ENCODE measurements around the gene SV2A.
"Not testable (repeated sequence)": the region's sequence is repeated elsewhere in the genome, so short reads cannot be mapped to it uniquely, and the experiment has no call there.

The SV2A gene

DNA sequence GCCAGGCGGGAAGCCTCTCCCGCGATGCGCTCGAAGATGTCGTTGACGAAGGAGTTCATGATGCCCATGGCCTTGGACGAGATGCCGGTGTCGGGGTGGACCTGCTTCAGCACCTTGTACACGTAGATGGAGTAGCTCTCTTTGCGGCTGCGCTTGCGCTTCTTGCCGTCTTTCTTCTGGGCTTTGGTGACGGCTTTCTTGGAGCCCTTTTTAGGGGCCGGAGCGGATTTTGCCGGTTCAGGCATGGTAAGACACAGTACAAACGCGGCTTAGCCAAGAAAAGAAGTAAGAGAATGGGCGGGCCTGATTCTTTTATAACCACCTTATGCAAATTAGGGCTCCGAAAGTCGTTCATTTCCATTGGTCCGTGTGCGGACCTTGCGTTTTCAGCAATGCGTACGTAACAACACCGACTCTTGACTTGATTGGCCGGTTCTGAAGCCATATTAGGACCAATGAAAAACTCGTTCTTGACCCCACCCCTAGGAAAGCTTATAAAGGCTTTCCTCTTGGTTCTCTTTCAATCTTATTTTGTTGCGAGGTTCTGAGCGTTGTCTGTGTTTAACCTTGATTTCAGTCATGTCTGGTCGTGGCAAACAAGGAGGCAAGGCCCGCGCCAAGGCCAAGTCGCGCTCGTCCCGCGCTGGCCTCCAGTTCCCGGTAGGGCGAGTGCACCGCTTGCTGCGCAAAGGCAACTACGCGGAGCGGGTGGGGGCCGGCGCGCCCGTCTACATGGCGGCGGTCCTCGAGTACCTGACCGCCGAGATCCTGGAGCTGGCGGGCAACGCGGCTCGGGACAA lies 31.0 kb downstream of the SV2A start:
- ATAC-seq = peak; percentile 71
- TF ChIP-seq TOX (CRISPR knock-in tag; IDR thresholded peaks at IDR 0.05; ENCODE audit: borderline replicate concordance) (peak; percentile 84), TCF4 (CRISPR knock-in tag; IDR thresholded peaks at IDR 0.05; ENCODE audit: borderline replicate concordance) (no peak), RARB (CRISPR knock-in tag; IDR thresholded peaks at IDR 0.05) (peak; percentile 76), ZNF8 (CRISPR knock-in tag; IDR thresholded peaks at IDR 0.05) (0 out of 2 replicates have a peak, but pooled peaks have one; percentile 7), GLIS3 (CRISPR knock-in tag; IDR thresholded peaks at IDR 0.05) (peak; percentile 83; the same call in 1 of the 2 replicates)
- TF ChIP-seq, protein P1, sequence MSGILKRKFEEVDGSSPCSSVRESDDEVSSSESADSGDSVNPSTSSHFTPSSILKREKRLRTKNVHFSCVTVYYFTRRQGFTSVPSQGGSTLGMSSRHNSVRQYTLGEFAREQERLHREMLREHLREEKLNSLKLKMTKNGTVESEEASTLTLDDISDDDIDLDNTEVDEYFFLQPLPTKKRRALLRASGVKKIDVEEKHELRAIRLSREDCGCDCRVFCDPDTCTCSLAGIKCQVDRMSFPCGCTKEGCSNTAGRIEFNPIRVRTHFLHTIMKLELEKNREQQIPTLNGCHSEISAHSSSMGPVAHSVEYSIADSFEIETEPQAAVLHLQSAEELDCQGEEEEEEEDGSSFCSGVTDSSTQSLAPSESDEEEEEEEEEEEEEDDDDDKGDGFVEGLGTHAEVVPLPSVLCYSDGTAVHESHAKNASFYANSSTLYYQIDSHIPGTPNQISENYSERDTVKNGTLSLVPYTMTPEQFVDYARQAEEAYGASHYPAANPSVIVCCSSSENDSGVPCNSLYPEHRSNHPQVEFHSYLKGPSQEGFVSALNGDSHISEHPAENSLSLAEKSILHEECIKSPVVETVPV (CRISPR knock-in tag; IDR thresholded peaks at IDR 0.05) = peak; percentile 58; the same call in 1 of the 2 replicates

DNA sequence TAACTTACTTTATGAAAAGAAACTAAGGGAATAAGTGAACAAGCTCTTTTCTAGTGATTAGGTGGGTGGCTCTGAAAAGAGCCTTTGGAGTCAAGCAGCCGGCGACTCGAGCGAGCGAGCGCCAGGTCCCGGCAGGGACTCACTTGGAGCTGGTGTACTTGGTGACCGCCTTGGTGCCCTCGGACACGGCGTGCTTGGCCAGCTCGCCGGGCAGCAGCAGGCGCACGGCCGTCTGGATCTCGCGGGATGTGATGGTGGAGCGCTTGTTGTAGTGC lies 31.6 kb downstream of the SV2A start:
- not testable (repeated sequence) for ATAC-seq

DNA sequence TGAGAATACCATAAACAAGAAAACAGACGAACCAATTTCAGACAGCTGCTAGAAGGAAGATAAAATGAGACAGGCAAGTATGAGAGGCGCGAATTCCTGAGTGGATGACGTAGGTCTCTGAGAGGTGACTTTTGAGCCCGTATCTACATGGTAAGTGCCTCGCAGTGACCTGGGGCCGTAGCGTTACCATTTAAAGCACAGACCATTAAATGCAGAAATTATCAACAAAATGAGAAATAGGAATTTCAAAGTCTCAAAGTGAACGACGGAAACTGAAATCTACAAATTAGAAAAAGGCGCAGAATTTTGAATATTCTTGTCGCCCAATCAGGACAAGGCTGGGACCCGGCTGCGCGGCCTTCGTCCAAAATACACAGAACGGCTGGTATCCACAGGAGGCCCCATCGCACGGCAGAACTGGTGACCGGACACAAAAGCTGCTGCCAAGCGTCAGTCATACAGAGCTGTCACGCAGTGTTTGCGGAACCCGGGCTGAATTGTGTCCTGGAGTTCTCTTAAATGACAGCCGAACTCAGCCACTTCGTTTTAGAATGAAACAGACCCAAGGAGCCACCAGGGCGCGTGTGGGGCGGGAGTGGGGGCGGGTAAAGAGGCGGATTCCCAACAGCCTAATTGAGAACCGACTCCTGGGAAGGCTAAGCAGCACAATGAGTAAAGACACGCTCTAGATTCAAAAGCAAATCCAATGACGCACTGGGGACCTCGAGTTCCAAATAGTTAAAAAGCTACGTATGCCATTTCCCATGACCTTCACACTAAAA lies 32.1 kb downstream of the SV2A start:
- no peak; the same call in 1 of the 2 replicates for TF ChIP-seq GLIS3 (CRISPR knock-in tag; IDR thresholded peaks at IDR 0.05)
- no peak for TF ChIP-seq CSDC2 (CRISPR knock-in tag; IDR thresholded peaks at IDR 0.05)
- TF ChIP-seq ZFP3 (CRISPR knock-in tag; IDR thresholded peaks at IDR 0.05) = no peak
- TF ChIP-seq ZNF70 (CRISPR knock-in tag; IDR thresholded peaks at IDR 0.05) = no peak
- TF ChIP-seq ZNF565 (CRISPR knock-in tag; conservative IDR thresholded peaks at IDR 0.05; ENCODE audit: low read depth) = no peak
- TF ChIP-seq, protein P2, sequence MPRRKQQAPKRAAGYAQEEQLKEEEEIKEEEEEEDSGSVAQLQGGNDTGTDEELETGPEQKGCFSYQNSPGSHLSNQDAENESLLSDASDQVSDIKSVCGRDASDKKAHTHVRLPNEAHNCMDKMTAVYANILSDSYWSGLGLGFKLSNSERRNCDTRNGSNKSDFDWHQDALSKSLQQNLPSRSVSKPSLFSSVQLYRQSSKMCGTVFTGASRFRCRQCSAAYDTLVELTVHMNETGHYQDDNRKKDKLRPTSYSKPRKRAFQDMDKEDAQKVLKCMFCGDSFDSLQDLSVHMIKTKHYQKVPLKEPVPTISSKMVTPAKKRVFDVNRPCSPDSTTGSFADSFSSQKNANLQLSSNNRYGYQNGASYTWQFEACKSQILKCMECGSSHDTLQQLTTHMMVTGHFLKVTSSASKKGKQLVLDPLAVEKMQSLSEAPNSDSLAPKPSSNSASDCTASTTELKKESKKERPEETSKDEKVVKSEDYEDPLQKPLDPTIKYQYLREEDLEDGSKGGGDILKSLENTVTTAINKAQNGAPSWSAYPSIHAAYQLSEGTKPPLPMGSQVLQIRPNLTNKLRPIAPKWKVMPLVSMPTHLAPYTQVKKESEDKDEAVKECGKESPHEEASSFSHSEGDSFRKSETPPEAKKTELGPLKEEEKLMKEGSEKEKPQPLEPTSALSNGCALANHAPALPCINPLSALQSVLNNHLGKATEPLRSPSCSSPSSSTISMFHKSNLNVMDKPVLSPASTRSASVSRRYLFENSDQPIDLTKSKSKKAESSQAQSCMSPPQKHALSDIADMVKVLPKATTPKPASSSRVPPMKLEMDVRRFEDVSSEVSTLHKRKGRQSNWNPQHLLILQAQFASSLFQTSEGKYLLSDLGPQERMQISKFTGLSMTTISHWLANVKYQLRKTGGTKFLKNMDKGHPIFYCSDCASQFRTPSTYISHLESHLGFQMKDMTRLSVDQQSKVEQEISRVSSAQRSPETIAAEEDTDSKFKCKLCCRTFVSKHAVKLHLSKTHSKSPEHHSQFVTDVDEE (CRISPR knock-in tag; IDR thresholded peaks at IDR 0.05) = peak; percentile 42; the same call in 1 of the 2 replicates
- TF ChIP-seq SNAI2 (CRISPR knock-in tag; IDR thresholded peaks at IDR 0.05) = no peak
- TF ChIP-seq, protein P1 (CRISPR knock-in tag; IDR thresholded peaks at IDR 0.05) = peak; percentile 35; the same call in 1 of the 2 replicates
- no peak for TF ChIP-seq TCF4 (CRISPR knock-in tag; IDR thresholded peaks at IDR 0.05; ENCODE audit: borderline replicate concordance)
- TF ChIP-seq ZNF8 (CRISPR knock-in tag; IDR thresholded peaks at IDR 0.05) = no peak
- TF ChIP-seq ZFP30 (CRISPR knock-in tag; IDR thresholded peaks at IDR 0.05) = no peak
- no peak for TF ChIP-seq ESRRG (CRISPR knock-in tag; IDR thresholded peaks at IDR 0.05)
- peak; percentile 76; the same call in 1 of the 2 replicates for TF ChIP-seq RARB (CRISPR knock-in tag; IDR thresholded peaks at IDR 0.05)
- TF ChIP-seq PPARA (CRISPR knock-in tag; IDR thresholded peaks at IDR 0.05; ENCODE audit: borderline replicate concordance) = no peak
- TF ChIP-seq, protein P3, sequence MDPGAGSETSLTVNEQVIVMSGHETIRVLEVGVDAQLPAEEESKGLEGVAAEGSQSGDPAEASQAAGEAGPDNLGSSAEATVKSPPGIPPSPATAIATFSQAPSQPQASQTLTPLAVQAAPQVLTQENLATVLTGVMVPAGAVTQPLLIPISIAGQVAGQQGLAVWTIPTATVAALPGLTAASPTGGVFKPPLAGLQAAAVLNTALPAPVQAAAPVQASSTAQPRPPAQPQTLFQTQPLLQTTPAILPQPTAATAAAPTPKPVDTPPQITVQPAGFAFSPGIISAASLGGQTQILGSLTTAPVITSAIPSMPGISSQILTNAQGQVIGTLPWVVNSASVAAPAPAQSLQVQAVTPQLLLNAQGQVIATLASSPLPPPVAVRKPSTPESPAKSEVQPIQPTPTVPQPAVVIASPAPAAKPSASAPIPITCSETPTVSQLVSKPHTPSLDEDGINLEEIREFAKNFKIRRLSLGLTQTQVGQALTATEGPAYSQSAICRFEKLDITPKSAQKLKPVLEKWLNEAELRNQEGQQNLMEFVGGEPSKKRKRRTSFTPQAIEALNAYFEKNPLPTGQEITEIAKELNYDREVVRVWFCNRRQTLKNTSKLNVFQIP (CRISPR knock-in tag; IDR thresholded peaks at IDR 0.05; ENCODE audit: borderline replicate concordance, low read depth) = no peak
- TF ChIP-seq ZC3H10 (CRISPR knock-in tag; IDR thresholded peaks at IDR 0.05) = peak; percentile 49; the same call in 1 of the 2 replicates
- TF ChIP-seq TOX (CRISPR knock-in tag; IDR thresholded peaks at IDR 0.05; ENCODE audit: borderline replicate concordance) = peak; percentile 54; the same call in 1 of the 2 replicates
- TF ChIP-seq, protein P4, sequence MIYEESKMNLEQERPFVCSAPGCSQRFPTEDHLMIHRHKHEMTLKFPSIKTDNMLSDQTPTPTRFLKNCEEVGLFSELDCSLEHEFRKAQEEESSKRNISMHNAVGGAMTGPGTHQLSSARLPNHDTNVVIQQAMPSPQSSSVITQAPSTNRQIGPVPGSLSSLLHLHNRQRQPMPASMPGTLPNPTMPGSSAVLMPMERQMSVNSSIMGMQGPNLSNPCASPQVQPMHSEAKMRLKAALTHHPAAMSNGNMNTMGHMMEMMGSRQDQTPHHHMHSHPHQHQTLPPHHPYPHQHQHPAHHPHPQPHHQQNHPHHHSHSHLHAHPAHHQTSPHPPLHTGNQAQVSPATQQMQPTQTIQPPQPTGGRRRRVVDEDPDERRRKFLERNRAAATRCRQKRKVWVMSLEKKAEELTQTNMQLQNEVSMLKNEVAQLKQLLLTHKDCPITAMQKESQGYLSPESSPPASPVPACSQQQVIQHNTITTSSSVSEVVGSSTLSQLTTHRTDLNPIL (CRISPR knock-in tag; IDR thresholded peaks at IDR 0.05; ENCODE audit: low read depth) = 0 out of 2 replicates have a peak, but pooled peaks have one; percentile 48
- TF ChIP-seq ARNTL (CRISPR knock-in tag; IDR thresholded peaks at IDR 0.05; ENCODE audit: borderline replicate concordance, low read depth) = no peak
- no peak for TF ChIP-seq BACH2 (CRISPR knock-in tag; IDR thresholded peaks at IDR 0.05; ENCODE audit: borderline replicate concordance)
- TF ChIP-seq ISL1 (CRISPR knock-in tag; IDR thresholded peaks at IDR 0.05) = no peak
- TF ChIP-seq, protein P5, sequence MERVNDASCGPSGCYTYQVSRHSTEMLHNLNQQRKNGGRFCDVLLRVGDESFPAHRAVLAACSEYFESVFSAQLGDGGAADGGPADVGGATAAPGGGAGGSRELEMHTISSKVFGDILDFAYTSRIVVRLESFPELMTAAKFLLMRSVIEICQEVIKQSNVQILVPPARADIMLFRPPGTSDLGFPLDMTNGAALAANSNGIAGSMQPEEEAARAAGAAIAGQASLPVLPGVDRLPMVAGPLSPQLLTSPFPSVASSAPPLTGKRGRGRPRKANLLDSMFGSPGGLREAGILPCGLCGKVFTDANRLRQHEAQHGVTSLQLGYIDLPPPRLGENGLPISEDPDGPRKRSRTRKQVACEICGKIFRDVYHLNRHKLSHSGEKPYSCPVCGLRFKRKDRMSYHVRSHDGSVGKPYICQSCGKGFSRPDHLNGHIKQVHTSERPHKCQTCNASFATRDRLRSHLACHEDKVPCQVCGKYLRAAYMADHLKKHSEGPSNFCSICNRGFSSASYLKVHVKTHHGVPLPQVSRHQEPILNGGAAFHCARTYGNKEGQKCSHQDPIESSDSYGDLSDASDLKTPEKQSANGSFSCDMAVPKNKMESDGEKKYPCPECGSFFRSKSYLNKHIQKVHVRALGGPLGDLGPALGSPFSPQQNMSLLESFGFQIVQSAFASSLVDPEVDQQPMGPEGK (CRISPR knock-in tag; IDR thresholded peaks at IDR 0.05; ENCODE audit: borderline replicate concordance) = peak; percentile 74
- no peak for TF ChIP-seq OSR1 (CRISPR knock-in tag; IDR thresholded peaks at IDR 0.05)

More for the DNA sequence above, 32.1 kb downstream of the SV2A start:
- ATAC-seq = peak; percentile 54
